ENCODE data around the gene TSEN2.

The TSEN2 gene

DNA sequence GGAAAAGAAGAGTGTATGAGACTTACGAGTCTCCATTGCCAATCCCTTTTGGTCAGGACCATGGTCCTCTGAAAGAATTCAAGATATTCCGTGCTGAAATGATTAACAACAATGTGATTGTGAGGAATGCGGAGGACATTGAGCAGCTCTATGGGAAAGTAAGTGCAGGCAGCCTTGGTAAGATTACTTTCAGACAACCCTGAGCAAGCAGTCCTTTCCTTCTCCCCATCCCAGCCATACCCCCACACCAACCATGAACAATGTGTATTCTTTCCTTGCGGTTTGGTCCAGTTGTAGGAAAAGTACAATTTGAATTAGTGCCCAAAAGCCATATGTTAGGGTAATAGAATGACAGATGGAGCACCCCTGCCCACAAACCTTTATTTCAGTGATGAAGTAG is 5.6 kb downstream of the TSEN2 start:
- Histone ChIP-seq H2BK15ac (ENCODE audit: low read length) (no peak overlapping the region), H3K4me3 (ENCODE audit: low read length in 2 of 2) (no peak overlapping the region), H3K18ac (ENCODE audit: low read length) (no peak overlapping the region), H3K23ac (ENCODE audit: low read depth, low read length, poor library complexity) (no peak overlapping the region), H3K79me1 (ENCODE audit: low read depth, low read length) (no peaks in the 10 kb centered on the region), H4K91ac (ENCODE audit: low read depth, low read length, poor library complexity) (no peak overlapping the region), H4K8ac (ENCODE audit: low read depth, low read length) (no peak overlapping the region), H3K9me3 (replicated peaks in 1 of 2; ENCODE audit: control insufficient read depth in 2 of 2, insufficient read depth in 1 of 2, low read depth in 1 of 2, low read length in 2 of 2) (no peaks in the 10 kb centered on the region), H2AK5ac (ENCODE audit: low read depth, low read length) (no peak overlapping the region), H2BK120ac (ENCODE audit: low read depth, low read length) (no peak overlapping the region), H3K27ac (replicated peaks; ENCODE audit: low read length) (no peak overlapping the region), H3K4me1 (ENCODE audit: control insufficient read depth in 2 of 2, insufficient read depth in 1 of 2, low read depth in 1 of 2, low read length in 2 of 2) (peaks cover 2 to 4% of the 10 kb centered on the region in 2 donors), H2BK12ac (ENCODE audit: low read length) (no peak overlapping the region), H3K36me3 (replicated peaks in 1 of 2; ENCODE audit: control insufficient read depth in 2 of 2, insufficient read depth in 2 of 2, low read length in 2 of 2) (peaks cover 5 to 80% of the 10 kb centered on the region in 2 donors), H3K4ac (ENCODE audit: low read length) (no peak overlapping the region), H3K9ac (ENCODE audit: low read depth, low read length, poor library complexity) (no peak overlapping the region), H3K14ac (ENCODE audit: low read length) (no peak overlapping the region), H2AFZ (ENCODE audit: low read length) (no peak overlapping the region), H3K27me3 (ENCODE audit: control insufficient read depth in 3 of 3, insufficient read depth in 3 of 3, low read depth in 1 of 3, low read length in 3 of 3) (no peaks in the 10 kb centered on the region), H2BK5ac (ENCODE audit: low read length) (no peak overlapping the region), H3K4me2 (ENCODE audit: insufficient read depth, low read length, poor library complexity, severe bottlenecking) (no peak overlapping the region)
- DNase-seq (ENCODE audit: low spot score) = no peak
- no CpG with 5 or more reads among the region's 4 CpGs for WGBS, 2 donors (ENCODE audit: extremely low coverage in 2 of 2, insufficient read length in 2 of 2, insufficient replicate concordance in 1 of 2)

DNA sequence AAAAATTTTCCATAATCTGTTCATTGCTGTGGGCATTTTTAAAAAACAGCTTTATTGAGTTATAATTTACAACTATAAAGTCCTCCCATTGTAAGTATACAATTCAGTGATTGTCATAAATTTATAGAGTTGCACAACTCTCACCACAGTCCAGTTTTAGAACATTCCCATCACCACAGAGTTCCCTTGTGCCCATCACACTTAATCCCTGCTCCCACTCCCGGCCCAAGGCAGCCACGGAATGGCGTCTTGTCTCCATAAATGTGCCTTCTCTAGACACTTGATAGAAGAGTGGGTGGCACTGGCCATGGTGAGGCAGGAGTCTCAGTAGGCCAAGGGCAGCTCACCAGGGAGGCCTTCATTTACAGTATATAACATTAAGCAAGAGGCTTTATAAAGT is 6.3 kb downstream of the TSEN2 start:
- Histone ChIP-seq H3K4ac (ENCODE audit: low read length) (no peak overlapping the region), H3K79me1 (ENCODE audit: low read depth, low read length) (no peaks in the 10 kb centered on the region), H3K27me3 (ENCODE audit: control insufficient read depth in 3 of 3, insufficient read depth in 3 of 3, low read depth in 1 of 3, low read length in 3 of 3) (no peaks in the 10 kb centered on the region), H3K9ac (ENCODE audit: low read depth, low read length, poor library complexity) (no peak overlapping the region), H4K91ac (ENCODE audit: low read depth, low read length, poor library complexity) (no peak overlapping the region), H2BK120ac (ENCODE audit: low read depth, low read length) (no peak overlapping the region), H3K4me2 (ENCODE audit: insufficient read depth, low read length, poor library complexity, severe bottlenecking) (no peak overlapping the region), H3K36me3 (replicated peaks in 1 of 2; ENCODE audit: control insufficient read depth in 2 of 2, insufficient read depth in 2 of 2, low read length in 2 of 2) (peaks cover 6 to 86% of the 10 kb centered on the region in 2 donors), H3K14ac (ENCODE audit: low read length) (no peak overlapping the region), H3K9me3 (replicated peaks in 1 of 2; ENCODE audit: control insufficient read depth in 2 of 2, insufficient read depth in 1 of 2, low read depth in 1 of 2, low read length in 2 of 2) (no peaks in the 10 kb centered on the region), H2AFZ (ENCODE audit: low read length) (no peak overlapping the region), H2BK15ac (ENCODE audit: low read length) (no peak overlapping the region), H2AK5ac (ENCODE audit: low read depth, low read length) (no peak overlapping the region), H3K4me1 (ENCODE audit: control insufficient read depth in 2 of 2, insufficient read depth in 1 of 2, low read depth in 1 of 2, low read length in 2 of 2) (peaks cover 1 to 2% of the 10 kb centered on the region in 2 donors), H3K18ac (ENCODE audit: low read length) (no peak overlapping the region), H2BK5ac (ENCODE audit: low read length) (no peak overlapping the region), H4K8ac (ENCODE audit: low read depth, low read length) (no peak overlapping the region), H3K23ac (ENCODE audit: low read depth, low read length, poor library complexity) (no peak overlapping the region), H3K4me3 (ENCODE audit: low read length in 2 of 2) (no peak overlapping the region), H3K27ac (replicated peaks; ENCODE audit: low read length) (no peak overlapping the region), H2BK12ac (ENCODE audit: low read length) (no peak overlapping the region)
- no peak for DNase-seq (ENCODE audit: low spot score)
- no CpG with 5 or more reads among the region's 3 CpGs for WGBS, 2 donors (ENCODE audit: extremely low coverage in 2 of 2, insufficient read length in 2 of 2, insufficient replicate concordance in 1 of 2)

DNA sequence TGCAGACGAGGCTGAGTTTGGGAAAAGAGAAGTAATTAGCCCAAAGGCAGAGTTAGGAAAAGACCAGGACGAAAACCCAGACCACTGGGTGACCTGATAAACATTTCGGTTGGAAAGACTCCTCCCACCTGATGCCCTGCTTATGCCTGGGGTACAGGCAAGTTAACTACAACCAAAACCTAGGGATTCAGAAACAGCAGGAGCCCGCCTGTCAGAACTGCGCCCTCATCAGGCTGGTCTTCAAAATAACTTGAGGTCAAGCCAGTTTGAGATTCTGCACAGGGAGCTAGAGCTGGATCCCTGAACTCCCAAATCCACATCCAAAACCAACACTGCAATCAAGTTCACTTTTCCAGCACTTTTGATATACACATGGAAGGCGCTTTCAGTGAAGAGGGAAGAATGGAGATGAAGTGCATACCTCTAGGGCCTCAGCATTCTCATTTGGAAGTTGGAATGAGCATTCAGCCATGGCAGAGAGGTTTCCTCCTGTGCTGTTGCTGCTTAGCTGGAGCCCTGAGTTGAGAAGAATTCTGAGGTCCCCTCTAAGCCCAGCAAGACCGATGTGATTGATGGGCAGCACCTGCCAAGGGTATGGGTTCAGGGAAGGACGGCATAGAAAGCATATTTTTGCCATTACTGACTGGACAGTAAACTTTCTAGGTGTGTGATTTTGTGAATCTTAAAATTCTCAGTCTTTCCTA is 11.6 kb downstream of the TSEN2 start:
- Histone ChIP-seq H2BK15ac (ENCODE audit: low read length) (no peak overlapping the region), H3K23ac (ENCODE audit: low read depth, low read length, poor library complexity) (no peak overlapping the region), H3K14ac (ENCODE audit: low read length) (no peak overlapping the region), H2AFZ (ENCODE audit: low read length) (no peak overlapping the region), H2BK12ac (ENCODE audit: low read length) (no peak overlapping the region), H3K4me1 (ENCODE audit: control insufficient read depth in 2 of 2, insufficient read depth in 1 of 2, low read depth in 1 of 2, low read length in 2 of 2) (no peaks in the 10 kb centered on the region), H3K36me3 (replicated peaks in 1 of 2; ENCODE audit: control insufficient read depth in 2 of 2, insufficient read depth in 2 of 2, low read length in 2 of 2) (peaks cover 37 to 94% of the 10 kb centered on the region in 2 donors), H4K8ac (ENCODE audit: low read depth, low read length) (no peak overlapping the region), H4K91ac (ENCODE audit: low read depth, low read length, poor library complexity) (no peak overlapping the region), H2AK5ac (ENCODE audit: low read depth, low read length) (no peak overlapping the region), H3K27me3 (ENCODE audit: control insufficient read depth in 3 of 3, insufficient read depth in 3 of 3, low read depth in 1 of 3, low read length in 3 of 3) (no peaks in the 10 kb centered on the region), H3K9me3 (replicated peaks in 1 of 2; ENCODE audit: control insufficient read depth in 2 of 2, insufficient read depth in 1 of 2, low read depth in 1 of 2, low read length in 2 of 2) (no peaks in the 10 kb centered on the region), H3K18ac (ENCODE audit: low read length) (no peak overlapping the region), H3K79me1 (ENCODE audit: low read depth, low read length) (peaks cover 4% of the 10 kb centered on the region), H3K9ac (ENCODE audit: low read depth, low read length, poor library complexity) (no peak overlapping the region), H2BK120ac (ENCODE audit: low read depth, low read length) (no peak overlapping the region), H3K27ac (replicated peaks; ENCODE audit: low read length) (no peak overlapping the region), H2BK5ac (ENCODE audit: low read length) (no peak overlapping the region), H3K4me2 (ENCODE audit: insufficient read depth, low read length, poor library complexity, severe bottlenecking) (no peak overlapping the region), H3K4ac (ENCODE audit: low read length) (no peak overlapping the region), H3K4me3 (ENCODE audit: low read length in 2 of 2) (no peak overlapping the region)
- WGBS, 2 donors (ENCODE audit: extremely low coverage in 2 of 2, insufficient read length in 2 of 2, insufficient replicate concordance in 1 of 2) = no CpG with 5 or more reads among the region's 8 CpGs
- DNase-seq (ENCODE audit: low spot score) = no peak

DNA sequence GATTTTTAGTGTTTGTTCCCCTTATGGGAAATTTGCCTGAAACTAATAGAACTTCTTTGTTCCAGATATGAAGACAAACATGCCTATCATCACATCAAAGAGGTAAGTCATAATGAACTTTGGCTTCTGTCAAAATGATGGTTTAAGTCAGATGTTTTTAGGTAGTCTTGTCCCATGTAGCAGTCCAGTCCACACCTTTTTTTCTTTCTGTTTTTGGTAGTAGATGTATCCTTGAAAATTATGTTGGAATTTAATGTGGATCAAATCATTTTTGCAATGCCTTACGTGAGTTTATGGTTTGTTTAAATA is 12.1 kb downstream of the TSEN2 start:
- no peak overlapping the region for H3K4me3 ChIP-seq (ENCODE audit: low read length in 2 of 2)
- H4K91ac ChIP-seq (ENCODE audit: low read depth, low read length, poor library complexity) = no peak overlapping the region
- H2BK15ac ChIP-seq (ENCODE audit: low read length) = no peak overlapping the region
- H3K79me1 ChIP-seq (ENCODE audit: low read depth, low read length) = peaks cover 4% of the 10 kb centered on the region
- H3K9ac ChIP-seq (ENCODE audit: low read depth, low read length, poor library complexity) = no peak overlapping the region
- H3K27ac ChIP-seq (replicated peaks; ENCODE audit: low read length) = no peak overlapping the region
- peaks cover 39 to 95% of the 10 kb centered on the region in 2 donors for H3K36me3 ChIP-seq (replicated peaks in 1 of 2; ENCODE audit: control insufficient read depth in 2 of 2, insufficient read depth in 2 of 2, low read length in 2 of 2)
- DNase-seq (ENCODE audit: low spot score) = no peak
- no peak overlapping the region for H3K4ac ChIP-seq (ENCODE audit: low read length)
- H2BK12ac ChIP-seq (ENCODE audit: low read length) = no peak overlapping the region
- no peak overlapping the region for H3K14ac ChIP-seq (ENCODE audit: low read length)
- H2AFZ ChIP-seq (ENCODE audit: low read length) = no peak overlapping the region
- no peak overlapping the region for H2BK120ac ChIP-seq (ENCODE audit: low read depth, low read length)
- WGBS, 2 donors (ENCODE audit: extremely low coverage in 2 of 2, insufficient read length in 2 of 2, insufficient replicate concordance in 1 of 2) = no CpG with 5 or more reads among the region's 1 CpG
- H3K27me3 ChIP-seq (ENCODE audit: control insufficient read depth in 3 of 3, insufficient read depth in 3 of 3, low read depth in 1 of 3, low read length in 3 of 3) = no peaks in the 10 kb centered on the region
- no peak overlapping the region for H3K4me2 ChIP-seq (ENCODE audit: insufficient read depth, low read length, poor library complexity, severe bottlenecking)
- no peaks in the 10 kb centered on the region for H3K9me3 ChIP-seq (replicated peaks in 1 of 2; ENCODE audit: control insufficient read depth in 2 of 2, insufficient read depth in 1 of 2, low read depth in 1 of 2, low read length in 2 of 2)
- no peak overlapping the region for H3K23ac ChIP-seq (ENCODE audit: low read depth, low read length, poor library complexity)
- no peak overlapping the region for H2AK5ac ChIP-seq (ENCODE audit: low read depth, low read length)
- H3K4me1 ChIP-seq (ENCODE audit: control insufficient read depth in 2 of 2, insufficient read depth in 1 of 2, low read depth in 1 of 2, low read length in 2 of 2) = no peaks in the 10 kb centered on the region
- H3K18ac ChIP-seq (ENCODE audit: low read length) = no peak overlapping the region
- no peak overlapping the region for H4K8ac ChIP-seq (ENCODE audit: low read depth, low read length)
- H2BK5ac ChIP-seq (ENCODE audit: low read length) = no peak overlapping the region
